Nephron (organoid): Measurements from ENCODE around the gene CRYBA1.
"Not testable (repeated sequence)": the region's sequence is repeated elsewhere in the genome, so short reads cannot be mapped to it uniquely, and the experiment has no call there.

Experiments
- H3K27ac Mint-ChIP-seq, 3 experiments: 2 replicates each; pipeline ENCODE4 v1.8.0; 2020; ENCODE audit warnings: mixed read lengths in 3 of 3, mild to moderate bottlenecking in 2 of 3, moderate library complexity in 1 of 3
- H3K27me3 Mint-ChIP-seq: 2 replicates; pipeline ENCODE4 v1.8.0; 2021; ENCODE audit warnings: low read depth, mild to moderate bottlenecking, moderate library complexity, mixed read lengths
- H3K36me3 Mint-ChIP-seq: 2 replicates; pipeline ENCODE4 v1.8.0; 2020; ENCODE audit warnings: low read depth, mixed read lengths
- H3K4me1 Mint-ChIP-seq: 2 replicates; pipeline ENCODE4 v1.8.0; 2020; ENCODE audit warnings: mixed read lengths
- H3K4me3 Mint-ChIP-seq, 3 experiments: 2 replicates each; pipeline ENCODE4 v1.8.0; 2020; ENCODE audit warnings: mild to moderate bottlenecking in 3 of 3, mixed read lengths in 3 of 3, moderate library complexity in 2 of 3
- H3K9me3 Mint-ChIP-seq: 2 replicates; pipeline ENCODE4 v1.8.0; 2020; ENCODE audit warnings: mixed read lengths
- TF ChIP-seq, protein P1 (sequence below), 3 experiments: fragments of 200-600 bp; sonication (generic); IDR thresholded peaks; one replicate each; pipeline ENCODE4 v1.5.0; 2021; ENCODE audit warnings: antibody characterized with exemption in 3 of 3; ENCODE audit not compliant: unreplicated experiment in 3 of 3

The CRYBA1 gene

DNA sequence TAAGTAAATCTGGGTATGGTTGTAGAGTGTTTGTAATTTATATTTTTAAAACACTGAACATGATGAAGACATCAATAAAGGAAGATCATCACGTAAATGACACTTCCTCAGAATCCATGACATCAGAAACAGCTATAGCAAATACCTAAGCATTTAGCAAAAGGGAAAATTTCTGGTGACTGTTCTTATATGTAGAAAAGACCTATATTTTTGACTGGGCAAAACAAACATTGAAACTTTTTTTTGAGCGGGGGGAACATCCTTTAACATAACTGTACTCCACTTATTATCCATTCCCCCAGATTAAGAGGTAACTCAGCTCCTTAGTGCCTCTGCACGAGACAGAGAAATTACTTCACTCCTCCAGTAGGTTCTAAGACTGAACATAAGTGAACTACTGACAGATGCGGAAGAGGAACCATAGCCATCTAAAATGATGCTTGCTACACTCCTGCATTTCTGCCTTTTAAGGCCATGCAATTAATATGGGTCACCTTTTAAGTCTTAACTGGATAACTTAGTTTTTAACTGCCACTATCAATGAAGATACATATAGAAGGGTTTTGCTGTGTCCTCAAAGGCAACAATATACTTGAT is 9.4 kb downstream of the CRYBA1 start:
- Mint-ChIP-seq H3K27ac (no peak overlapping the region), H3K27me3 (no peaks in the 10 kb centered on the region), H3K36me3 (peaks cover 41% of the 10 kb centered on the region), H3K4me3 (no peak overlapping the region), H3K4me1 (no peaks in the 10 kb centered on the region), H3K9me3 (no peaks in the 10 kb centered on the region)
- TF ChIP-seq, protein P1, sequence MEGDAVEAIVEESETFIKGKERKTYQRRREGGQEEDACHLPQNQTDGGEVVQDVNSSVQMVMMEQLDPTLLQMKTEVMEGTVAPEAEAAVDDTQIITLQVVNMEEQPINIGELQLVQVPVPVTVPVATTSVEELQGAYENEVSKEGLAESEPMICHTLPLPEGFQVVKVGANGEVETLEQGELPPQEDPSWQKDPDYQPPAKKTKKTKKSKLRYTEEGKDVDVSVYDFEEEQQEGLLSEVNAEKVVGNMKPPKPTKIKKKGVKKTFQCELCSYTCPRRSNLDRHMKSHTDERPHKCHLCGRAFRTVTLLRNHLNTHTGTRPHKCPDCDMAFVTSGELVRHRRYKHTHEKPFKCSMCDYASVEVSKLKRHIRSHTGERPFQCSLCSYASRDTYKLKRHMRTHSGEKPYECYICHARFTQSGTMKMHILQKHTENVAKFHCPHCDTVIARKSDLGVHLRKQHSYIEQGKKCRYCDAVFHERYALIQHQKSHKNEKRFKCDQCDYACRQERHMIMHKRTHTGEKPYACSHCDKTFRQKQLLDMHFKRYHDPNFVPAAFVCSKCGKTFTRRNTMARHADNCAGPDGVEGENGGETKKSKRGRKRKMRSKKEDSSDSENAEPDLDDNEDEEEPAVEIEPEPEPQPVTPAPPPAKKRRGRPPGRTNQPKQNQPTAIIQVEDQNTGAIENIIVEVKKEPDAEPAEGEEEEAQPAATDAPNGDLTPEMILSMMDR (IDR thresholded peaks at IDR 0.05; ENCODE audit: unreplicated experiment in 3 of 3), result no peak

DNA sequence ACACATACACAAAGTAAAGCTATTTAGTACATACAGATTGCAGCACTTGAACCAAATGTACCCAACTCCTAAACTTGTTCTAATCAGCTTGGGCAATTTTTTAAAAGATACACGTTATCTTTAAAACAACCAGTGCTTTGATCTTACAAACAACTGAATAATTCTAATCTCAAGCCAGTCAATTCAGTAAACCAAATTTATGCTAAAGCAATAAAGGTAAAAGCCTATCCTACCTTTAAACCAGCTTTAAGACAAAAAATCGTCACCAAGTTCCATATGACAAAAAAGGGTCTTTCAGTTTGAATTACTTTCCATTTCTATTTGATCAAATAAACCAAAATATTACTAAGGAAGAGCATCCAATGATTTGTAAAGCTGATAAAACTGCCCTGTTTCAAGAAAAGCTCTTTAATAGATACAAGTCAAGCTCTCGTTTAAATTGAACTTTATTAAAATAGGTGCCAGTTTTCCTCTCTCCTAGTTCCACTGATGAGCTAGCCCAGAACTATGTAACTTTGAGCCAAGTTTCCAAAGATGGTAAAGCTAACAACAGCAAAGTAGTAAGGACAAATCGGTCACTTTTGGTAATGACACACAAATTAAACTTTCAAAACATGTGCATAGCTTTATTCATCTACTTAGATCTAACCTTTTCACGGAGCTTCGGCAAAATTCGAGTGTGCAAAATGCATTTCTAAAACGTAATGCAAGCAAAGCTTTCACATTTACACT is 10.2 kb downstream of the CRYBA1 start:
- TF ChIP-seq, protein P1 (IDR thresholded peaks at IDR 0.05; ENCODE audit: unreplicated experiment in 3 of 3), result no peak
- Mint-ChIP-seq H3K27ac (no peak overlapping the region), H3K4me1 (no peaks in the 10 kb centered on the region), H3K36me3 (peaks cover 47% of the 10 kb centered on the region), H3K4me3 (no peak overlapping the region), H3K9me3 (no peaks in the 10 kb centered on the region), H3K27me3 (no peaks in the 10 kb centered on the region)

DNA sequence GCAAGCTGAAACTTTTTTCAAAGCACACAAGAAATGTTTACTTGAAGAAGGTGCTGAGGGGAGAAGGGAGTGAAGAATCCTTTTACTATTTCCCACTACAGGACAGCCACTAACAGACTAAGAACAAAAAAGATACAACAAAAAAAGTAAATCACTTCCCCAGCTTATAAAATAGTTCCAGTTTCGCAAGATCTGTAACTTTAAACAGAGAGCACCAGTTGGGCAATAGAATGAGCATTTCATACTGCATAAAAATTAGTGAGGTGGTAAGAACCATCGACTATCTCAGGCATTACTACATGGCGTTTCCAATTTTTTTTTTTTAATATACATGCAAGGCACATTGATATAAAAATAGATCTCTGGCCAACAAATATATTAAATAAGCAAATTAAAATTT is 11.1 kb downstream of the CRYBA1 start:
- H3K27me3 Mint-ChIP-seq, result no peaks in the 10 kb centered on the region
- H3K4me3 Mint-ChIP-seq, result no peak overlapping the region
- TF ChIP-seq, protein P1 (IDR thresholded peaks at IDR 0.05; ENCODE audit: unreplicated experiment in 3 of 3), result no peak
- H3K4me1 Mint-ChIP-seq, result no peaks in the 10 kb centered on the region
- H3K9me3 Mint-ChIP-seq, result no peaks in the 10 kb centered on the region
- H3K36me3 Mint-ChIP-seq, result peaks cover 53% of the 10 kb centered on the region
- no peak overlapping the region for H3K27ac Mint-ChIP-seq

DNA sequence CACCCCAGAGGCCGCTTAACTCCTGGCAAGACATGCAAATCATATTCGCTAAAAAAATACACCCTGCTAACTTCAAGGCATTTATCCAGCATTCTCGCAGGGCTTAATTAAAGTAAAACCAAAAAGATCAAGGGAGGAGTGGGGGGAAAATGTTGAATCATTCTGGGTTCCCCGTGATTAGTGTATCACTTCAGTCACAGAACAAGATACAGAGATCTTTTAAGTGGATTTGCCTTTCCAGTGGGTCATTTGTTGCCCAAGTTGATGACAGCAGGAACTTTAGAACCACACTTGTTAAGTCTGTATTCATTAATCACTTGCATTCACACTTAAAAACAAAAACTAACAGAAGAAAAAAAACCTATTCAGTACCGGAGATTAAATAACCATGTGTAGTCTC is 17.3 kb downstream of the CRYBA1 start:
- peaks cover 73% of the 10 kb centered on the region for H3K36me3 Mint-ChIP-seq
- H3K4me3 Mint-ChIP-seq, result no peak overlapping the region
- TF ChIP-seq, protein P1 (IDR thresholded peaks at IDR 0.05; ENCODE audit: unreplicated experiment in 3 of 3), result no peak
- no peaks in the 10 kb centered on the region for H3K4me1 Mint-ChIP-seq
- H3K27me3 Mint-ChIP-seq, result no peaks in the 10 kb centered on the region
- H3K9me3 Mint-ChIP-seq, result no peaks in the 10 kb centered on the region
- peak overlapping the region in 1 of 3 experiments; percentile 12 for H3K27ac Mint-ChIP-seq

DNA sequence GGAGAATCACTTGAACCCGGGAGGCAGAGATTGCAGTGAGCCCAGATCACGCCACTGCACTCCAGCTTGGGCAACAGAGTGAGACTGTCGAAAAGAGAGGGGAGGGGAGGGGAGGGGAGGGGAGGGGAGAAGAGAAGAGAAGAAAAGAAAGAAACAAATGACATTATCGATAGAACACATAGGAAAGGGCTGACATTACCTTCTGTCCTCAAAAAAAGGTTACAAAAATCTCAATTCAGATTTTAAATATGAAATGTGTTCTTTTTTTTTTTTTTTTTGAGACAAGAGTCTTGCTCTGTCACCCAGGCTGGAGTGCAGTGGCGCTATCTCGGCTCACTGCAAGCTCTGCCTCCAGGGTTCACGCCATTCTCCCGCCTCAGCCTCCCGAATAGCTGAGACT is 25.3 kb downstream of the CRYBA1 start:
- not testable (repeated sequence) for H3K4me1 Mint-ChIP-seq, H3K4me3 Mint-ChIP-seq, H3K9me3 Mint-ChIP-seq, H3K27ac Mint-ChIP-seq, H3K27me3 Mint-ChIP-seq
- H3K36me3 Mint-ChIP-seq, result peaks cover 63% of the 10 kb centered on the region

DNA sequence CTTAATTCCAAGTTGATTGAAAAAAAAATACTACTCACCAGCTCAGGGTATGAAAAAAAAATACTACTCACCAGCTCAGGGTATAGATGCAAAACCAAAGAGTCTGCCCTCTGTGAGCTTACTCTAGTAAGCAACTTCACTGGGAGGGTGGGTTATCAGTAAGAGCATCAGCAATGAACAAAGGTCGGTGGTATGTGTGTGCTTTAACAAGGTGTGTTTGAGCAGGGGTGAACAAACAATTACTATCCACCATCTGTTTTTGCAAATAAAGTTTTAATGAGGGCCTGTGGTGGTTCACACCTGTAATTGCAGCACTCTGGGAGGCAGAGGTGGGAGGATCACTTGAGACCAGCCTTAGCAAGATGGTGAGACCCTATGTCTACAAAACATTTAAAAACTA is 27.3 kb downstream of the CRYBA1 start:
- TF ChIP-seq, protein P1 (IDR thresholded peaks at IDR 0.05; ENCODE audit: unreplicated experiment in 3 of 3), result no peak
- H3K36me3 Mint-ChIP-seq, result peaks cover 67% of the 10 kb centered on the region
- H3K4me3 Mint-ChIP-seq, result no peak overlapping the region
- H3K4me1 Mint-ChIP-seq, result no peaks in the 10 kb centered on the region
- H3K27ac Mint-ChIP-seq, result no peak overlapping the region
- no peaks in the 10 kb centered on the region for H3K27me3 Mint-ChIP-seq
- H3K9me3 Mint-ChIP-seq, result no peaks in the 10 kb centered on the region
